IMR-90 (cell line): Measurements from ENCODE around the gene OOSP1. TPM values are rescaled to one million over a fixed set of nuclear protein-coding genes. Genes with fewer than 3 reads are reported as not detected.

Experiments
- ATAC-seq: fragments of 200-7000 bp; cut with Tn5 transposase; 2 replicates; pipeline ENCODE4 v1.9.1; 2020; ENCODE audit warnings: low read depth, mild to moderate bottlenecking, moderate library complexity
- BruUV-seq: library from RNA; stranded (reverse); fragments of 400-500 nt; replicated peaks from 2 replicates; lab custom pipeline; 2021; lab: Mats Ljungman, UMichigan
- CTCF ChIA-PET: fragments of 300-600 bp; formaldehyde crosslinking; extraction: SDS; loops from one replicate; lab custom pipeline; 2021; ENCODE audit warnings: antibody characterized with exemption; lab: Yijun Ruan, JAX
- POLR2A ChIA-PET: fragments of 300-600 bp; sonication (Branson Sonifier 250); formaldehyde crosslinking; loops from one replicate; lab custom pipeline; 2022; ENCODE audit warnings: antibody characterized with exemption; ENCODE audit not compliant: unreplicated experiment; lab: Charles Lee
- DNase-seq: peaks from one replicate; pipeline ENCODE4 v3.0.0; 2013
- H2AFZ ChIP-seq: replicated peaks from 2 replicates; pipeline ENCODE3; 2013; ENCODE audit warnings: low read length, mild to moderate bottlenecking; ENCODE audit not compliant: poor library complexity
- H2AK5ac ChIP-seq: 2 replicates; pipeline ENCODE4 v1.6.1; 2013; ENCODE audit warnings: low read depth, low read length, inconsistent platforms
- H2AK9ac ChIP-seq: replicated peaks from 2 replicates; pipeline ENCODE3; 2013; ENCODE audit warnings: mild to moderate bottlenecking, low read depth, low read length, moderate library complexity; ENCODE audit not compliant: poor library complexity
- H2BK120ac ChIP-seq: 2 replicates; pipeline ENCODE4 v1.6.1; 2013; ENCODE audit warnings: low read depth, low read length, inconsistent platforms
- H2BK15ac ChIP-seq: 3 replicates; pipeline ENCODE4 v1.6.1; 2013; ENCODE audit warnings: low read depth, low read length, inconsistent platforms
- H2BK20ac ChIP-seq: 2 replicates; pipeline ENCODE4 v1.6.1; 2013; ENCODE audit warnings: low read depth, mild to moderate bottlenecking, inconsistent platforms, low read length, moderate library complexity
- H2BK5ac ChIP-seq: 2 replicates; pipeline ENCODE4 v1.6.1; 2013; ENCODE audit warnings: mild to moderate bottlenecking, low read depth, low read length, inconsistent platforms; ENCODE audit not compliant: poor library complexity, severe bottlenecking
- H3K14ac ChIP-seq: replicated peaks from 2 replicates; pipeline ENCODE4 v1.6.1; 2013; ENCODE audit warnings: low read depth, low read length, inconsistent platforms
- H3K18ac ChIP-seq: 2 replicates; pipeline ENCODE4 v1.6.1; 2013; ENCODE audit warnings: low read depth, low read length, control low read depth
- H3K23ac ChIP-seq: 2 replicates; pipeline ENCODE4 v1.6.1; 2013; ENCODE audit warnings: low read depth, low read length, inconsistent platforms
- H3K27ac ChIP-seq: 2 replicates; pipeline ENCODE4 v1.5.1; 2013; ENCODE audit warnings: mild to moderate bottlenecking, control low read depth, low read length; ENCODE audit not compliant: insufficient read depth
- H3K27me3 ChIP-seq: 2 replicates; pipeline ENCODE4 v1.6.1; 2013; ENCODE audit warnings: low read length; ENCODE audit not compliant: control insufficient read depth, insufficient read depth
- H3K36me3 ChIP-seq: 2 replicates; pipeline ENCODE4 v1.6.1; 2013; ENCODE audit warnings: low read length, mixed read lengths; ENCODE audit not compliant: control insufficient read depth, insufficient read depth
- H3K4ac ChIP-seq: 2 replicates; pipeline ENCODE4 v1.6.1; 2013; ENCODE audit warnings: low read depth, low read length, inconsistent platforms
- H3K4me1 ChIP-seq: 2 replicates; pipeline ENCODE4 v1.6.1; 2013; ENCODE audit warnings: low read length, mixed read lengths; ENCODE audit not compliant: control insufficient read depth, insufficient read depth
- H3K4me2 ChIP-seq: 2 replicates; pipeline ENCODE4 v1.6.1; 2013; ENCODE audit warnings: low read depth, mild to moderate bottlenecking, control low read depth, low read length, moderate library complexity
- H3K4me3 ChIP-seq: 2 replicates; pipeline ENCODE4 v1.5.1; 2013; ENCODE audit warnings: low read depth, mild to moderate bottlenecking, control low read depth, low read length, moderate library complexity; ENCODE audit not compliant: insufficient read depth
- H3K56ac ChIP-seq: 2 replicates; pipeline ENCODE4 v1.6.1; 2013; ENCODE audit warnings: low read length, inconsistent platforms; ENCODE audit not compliant: insufficient read depth; ENCODE audit errors: extremely low read depth
- H3K79me1 ChIP-seq, 2 experiments: 2 replicates each; pipeline ENCODE4 v1.6.1; 2013; ENCODE audit warnings: low read length in 2 of 2, inconsistent platforms in 1 of 2, low read depth in 1 of 2
- H3K9ac ChIP-seq: 2 replicates; pipeline ENCODE4 v1.6.1; 2013; ENCODE audit warnings: low read depth, low read length, control low read depth
- H3K9me1 ChIP-seq: 2 replicates; pipeline ENCODE4 v1.6.1; 2013; ENCODE audit warnings: low read length, inconsistent platforms; ENCODE audit not compliant: insufficient read depth
- H3K9me3 ChIP-seq: 2 replicates; pipeline ENCODE4 v1.6.1; 2013; ENCODE audit warnings: low read length; ENCODE audit not compliant: control insufficient read depth, insufficient read depth
- H4K20me1 ChIP-seq: 2 replicates; pipeline ENCODE4 v1.6.1; 2013; ENCODE audit warnings: low read length, inconsistent platforms; ENCODE audit not compliant: insufficient read depth
- H4K5ac ChIP-seq: 2 replicates; pipeline ENCODE4 v1.6.1; 2013; ENCODE audit warnings: mild to moderate bottlenecking, low read depth, low read length, control low read depth
- H4K8ac ChIP-seq, 2 experiments: 2 replicates each; pipeline ENCODE4 v1.6.1; 2013; ENCODE audit warnings: low read depth in 2 of 2, low read length in 2 of 2, control low read depth in 1 of 2, inconsistent platforms in 1 of 2
- H4K91ac ChIP-seq: 2 replicates; pipeline ENCODE4 v1.6.1; 2013; ENCODE audit warnings: low read depth, low read length, inconsistent platforms; ENCODE audit not compliant: insufficient read depth
- BHLHE40 ChIP-seq: fragments of 150-350 bp; IDR thresholded peaks from 2 replicates; pipeline ENCODE4 v1.6.1; 2016; ENCODE audit warnings: mild to moderate bottlenecking, low read depth, low read length
- CEBPB ChIP-seq: IDR thresholded peaks from 2 replicates; pipeline ENCODE4 v1.6.1; 2012; ENCODE audit warnings: low read depth, low read length, improper control_type of control experiment
- CHD1 ChIP-seq: IDR thresholded peaks from 2 replicates; pipeline ENCODE4 v1.6.1; 2012; ENCODE audit warnings: low read depth, low read length, improper control_type of control experiment
- CTCF ChIP-seq: conservative IDR thresholded peaks from 2 replicates; pipeline ENCODE4 v1.5.1; 2012; ENCODE audit warnings: mild to moderate bottlenecking, low read depth, low read length, improper control_type of control experiment
- FOS ChIP-seq: fragments of 150-350 bp; IDR thresholded peaks from 2 replicates; pipeline ENCODE4 v1.6.1; 2016; ENCODE audit warnings: low read depth, low read length
- MAFK ChIP-seq: IDR thresholded peaks from 2 replicates; pipeline ENCODE4 v1.6.1; 2012; ENCODE audit warnings: low read depth, low read length, improper control_type of control experiment
- MAZ ChIP-seq: IDR thresholded peaks from 2 replicates; pipeline ENCODE4 v1.6.1; 2012; ENCODE audit warnings: low read depth, mild to moderate bottlenecking, low read length, improper control_type of control experiment, moderate library complexity, borderline replicate concordance
- MXI1 ChIP-seq: IDR thresholded peaks from 2 replicates; pipeline ENCODE4 v1.6.1; 2012; ENCODE audit warnings: low read depth, mild to moderate bottlenecking, low read length, moderate library complexity, borderline replicate concordance
- NFE2L2 ChIP-seq: fragments of 150-350 bp; IDR thresholded peaks from 2 replicates; pipeline ENCODE4 v1.6.1; 2016; ENCODE audit warnings: low read depth, mild to moderate bottlenecking, low read length
- POLR2A ChIP-seq: IDR thresholded peaks from 2 replicates; pipeline ENCODE4 v1.6.1; 2012; ENCODE audit warnings: mild to moderate bottlenecking, low read depth, low read length
- RAD21 ChIP-seq: IDR thresholded peaks from 2 replicates; pipeline ENCODE4 v1.6.1; 2012; ENCODE audit warnings: low read length, improper control_type of control experiment
- RCOR1 ChIP-seq: IDR thresholded peaks from 2 replicates; pipeline ENCODE4 v1.6.1; 2012; ENCODE audit warnings: mild to moderate bottlenecking, low read length, improper control_type of control experiment; ENCODE audit not compliant: insufficient replicate concordance
- RFX5 ChIP-seq: IDR thresholded peaks from 2 replicates; pipeline ENCODE4 v1.8.0; 2012; ENCODE audit warnings: low read depth, mild to moderate bottlenecking, low read length, moderate library complexity
- SMC3 ChIP-seq: fragments of 150-350 bp; IDR thresholded peaks from 2 replicates; pipeline ENCODE4 v1.6.1; 2016; ENCODE audit warnings: low read depth, mild to moderate bottlenecking, antibody characterized with exemption, low read length, moderate library complexity
- USF2 ChIP-seq: fragments of 150-350 bp; IDR thresholded peaks from 2 replicates; pipeline ENCODE4 v1.6.1; 2017; ENCODE audit warnings: mild to moderate bottlenecking, antibody characterized with exemption, low read length, low read depth
- WGBS, 2 experiments: methylation state at CpG; one replicate each; pipeline versions ENCODE4 v1.1.5 to v1.1.7; 2013; ENCODE audit warnings: missing lambda C conversion rate in 2 of 2; ENCODE audit not compliant: insufficient read length in 1 of 2; ENCODE audit errors: extremely low coverage in 2 of 2; 5-methylcytosine and 5-hydroxymethylcytosine counted together
- dilution Hi-C: fragments of 300-500 bp; cut with HindIII; formaldehyde crosslinking; loops from one replicate; pipeline ENCODE4 v1.14.3; 2018; ENCODE audit warnings: low sequenced_read_pairs; ENCODE audit not compliant: unreplicated experiment
- in situ Hi-C: fragments of 300-500 bp; cut with MboI; formaldehyde crosslinking; loops from 3 replicates; pipeline ENCODE4 v1.14.3; 2019; ENCODE audit warnings: low sequenced_read_pairs, inconsistent platforms, mixed read lengths
- intact Hi-C: fragments of 100-400 bp; cut with micrococcal nuclease; formaldehyde crosslinking; loops from 2 replicates; pipeline ENCODE4 v1.10.0; 2022
- polyA plus RNA-seq, 3 experiments: library from polyadenylated mRNA; depleted of rRNA; stranded (reverse); fragments of >200 nt; gene quantifications; 2 replicates each; pipeline ENCODE4 v1.2.3, GENCODE V29; 2012; ENCODE audit warnings: low replicate concordance in 1 of 3
- total RNA-seq: library from RNA; depleted of rRNA; stranded (reverse); fragments of >200 nt; gene quantifications from 2 replicates; pipeline ENCODE4 v1.2.3, GENCODE V29; 2012
- TF ChIP-seq, protein P1 (sequence below): fragments of 150-350 bp; IDR thresholded peaks from 2 replicates; pipeline ENCODE4 v1.6.1; 2016; ENCODE audit warnings: low read depth, mild to moderate bottlenecking, low read length, moderate library complexity, borderline replicate concordance

The OOSP1 gene
- total and polyA plus RNA-seq, 2 of the 4 experiments (the other 2 are of a cell fraction): not detected

DNA sequence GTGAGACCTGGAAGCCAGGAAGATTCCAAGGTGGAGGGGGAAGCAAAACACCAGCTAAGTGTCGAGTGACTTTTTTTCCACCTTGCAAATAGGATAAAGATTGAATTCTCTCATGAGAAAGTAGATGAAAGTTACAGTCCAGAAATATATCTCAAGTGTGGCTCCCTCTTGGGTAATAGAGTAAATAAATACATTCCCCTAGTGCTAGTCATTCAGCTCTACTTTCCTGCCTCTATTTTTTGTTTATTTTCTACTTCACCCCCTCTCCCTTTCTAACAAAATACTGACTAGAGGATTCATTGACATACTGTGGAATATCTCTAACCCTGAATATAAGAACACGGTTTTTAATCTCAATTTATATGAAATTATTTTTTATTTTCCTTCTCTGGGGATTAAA is 59.6 kb downstream of the OOSP1 start:
- H2BK120ac ChIP-seq: no peak overlapping the region
- no peak overlapping the region for H3K18ac ChIP-seq
- H2AK9ac ChIP-seq: no peak overlapping the region
- H3K23ac ChIP-seq: no peak overlapping the region
- no TSS peak for BruUV-seq
- no peak overlapping the region for H2BK20ac ChIP-seq
- no peak overlapping the region for H3K9ac ChIP-seq
- H2AFZ ChIP-seq: no peak overlapping the region
- dilution Hi-C loops: no loop called here
- no peak overlapping the region for H3K4me2 ChIP-seq
- ChIA-PET POLR2A (no interaction called here), CTCF (no interaction called here)
- no peaks in the 10 kb centered on the region; the same call in 1 of the 2 replicates for H3K9me3 ChIP-seq
- H3K4me1 ChIP-seq: no peaks in the 10 kb centered on the region
- H3K9me1 ChIP-seq: no peaks in the 10 kb centered on the region
- in situ Hi-C loops: no loop called here
- H3K27ac ChIP-seq: no peak overlapping the region
- DNase-seq (no peak), ATAC-seq (no peak)
- TF ChIP-seq USF2: no peak
- TF ChIP-seq MAZ: no peak
- TF ChIP-seq BHLHE40: no peak
- no peak for TF ChIP-seq POLR2A
- no peak for TF ChIP-seq RAD21
- TF ChIP-seq CEBPB: no peak
- TF ChIP-seq MXI1: no peak
- TF ChIP-seq RFX5: no peak
- no peak for TF ChIP-seq CTCF
- TF ChIP-seq CHD1: no peak
- TF ChIP-seq FOS: no peak
- TF ChIP-seq NFE2L2: no peak
- no peak for TF ChIP-seq MAFK
- TF ChIP-seq RCOR1: no peak
- no peak for TF ChIP-seq SMC3
- TF ChIP-seq, protein P1, sequence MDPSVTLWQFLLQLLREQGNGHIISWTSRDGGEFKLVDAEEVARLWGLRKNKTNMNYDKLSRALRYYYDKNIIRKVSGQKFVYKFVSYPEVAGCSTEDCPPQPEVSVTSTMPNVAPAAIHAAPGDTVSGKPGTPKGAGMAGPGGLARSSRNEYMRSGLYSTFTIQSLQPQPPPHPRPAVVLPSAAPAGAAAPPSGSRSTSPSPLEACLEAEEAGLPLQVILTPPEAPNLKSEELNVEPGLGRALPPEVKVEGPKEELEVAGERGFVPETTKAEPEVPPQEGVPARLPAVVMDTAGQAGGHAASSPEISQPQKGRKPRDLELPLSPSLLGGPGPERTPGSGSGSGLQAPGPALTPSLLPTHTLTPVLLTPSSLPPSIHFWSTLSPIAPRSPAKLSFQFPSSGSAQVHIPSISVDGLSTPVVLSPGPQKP: no peak
- no peak overlapping the region for H3K4me3 ChIP-seq
- H2BK15ac ChIP-seq: no peak overlapping the region
- no peak overlapping the region for H3K14ac ChIP-seq
- no peak overlapping the region for H4K5ac ChIP-seq
- no peak overlapping the region for H3K56ac ChIP-seq
- H3K79me1 ChIP-seq: no peaks in the 10 kb centered on the region
- no peak overlapping the region for H4K91ac ChIP-seq
- H3K27me3 ChIP-seq: no peaks in the 10 kb centered on the region
- no peak overlapping the region for H2AK5ac ChIP-seq
- H4K20me1 ChIP-seq: no peaks in the 10 kb centered on the region
- no peak overlapping the region for H3K4ac ChIP-seq
- intact Hi-C loops: no loop called here
- no peak overlapping the region for H4K8ac ChIP-seq
- H2BK5ac ChIP-seq: no peak overlapping the region
- H3K36me3 ChIP-seq: no peaks in the 10 kb centered on the region
- no CpG with 5 or more reads among the region's 2 CpGs for WGBS, 2 experiments
